Activated CD8-positive, alpha-beta T cell treated with anti-CD3 and anti-CD28 coated beads for 36 hours (primary cell): ENCODE data around the gene THG1L. TPM values are rescaled to one million over a fixed set of nuclear protein-coding genes. Genes with fewer than 3 reads are reported as not detected.

Experiments
- ATAC-seq: fragments of 200-7000 bp; cut with Tn5 transposase; one replicate; pipeline ENCODE4 v1.10.0; 2021; ENCODE audit warnings: mild to moderate bottlenecking, moderate library complexity
- CTCF ChIA-PET: fragments of 350-600 bp; sonication (Branson Sonifier 250); formaldehyde crosslinking; loops from one replicate; lab custom pipeline; 2021; ENCODE audit warnings: antibody characterized with exemption; lab: Charles Lee
- POLR2A ChIA-PET: fragments of 350-600 bp; sonication (Branson Sonifier 250); formaldehyde crosslinking; loops from one replicate; lab custom pipeline; 2021; ENCODE audit warnings: antibody characterized with exemption; lab: Charles Lee
- DNase-seq: peaks from one replicate; pipeline ENCODE4 v3.0.0-alpha.2; 2020
- H3K27ac Mint-ChIP-seq: one replicate; pipeline ENCODE4 v1.8.0; 2021; ENCODE audit warnings: mild to moderate bottlenecking, mixed read lengths
- H3K27me3 Mint-ChIP-seq: one replicate; pipeline ENCODE4 v1.8.0; 2021; ENCODE audit warnings: mixed read lengths
- H3K36me3 Mint-ChIP-seq: one replicate; pipeline ENCODE4 v1.8.0; 2021; ENCODE audit warnings: low read depth, mixed read lengths
- H3K4me1 Mint-ChIP-seq: one replicate; pipeline ENCODE4 v1.8.0; 2021; ENCODE audit warnings: low read depth, mixed read lengths
- H3K4me3 Mint-ChIP-seq: one replicate; pipeline ENCODE4 v1.8.0; 2021; ENCODE audit warnings: mild to moderate bottlenecking, moderate library complexity, mixed read lengths
- H3K9me3 Mint-ChIP-seq: one replicate; pipeline ENCODE4 v1.8.0; 2021; ENCODE audit warnings: mixed read lengths
- CTCF ChIP-seq: fragments of 200-600 bp; IDR thresholded peaks from one replicate; pipeline ENCODE4 v1.8.0; 2022; ENCODE audit warnings: antibody characterized with exemption, mild to moderate bottlenecking
- intact Hi-C: fragments of 100-400 bp; cut with micrococcal nuclease; formaldehyde crosslinking; loops from one replicate; pipeline ENCODE4 v1.10.0; 2022
- total RNA-seq, 2 experiments: library from RNA; stranded (reverse); gene quantifications; one replicate each; pipeline ENCODE4 v1.2.3, GENCODE V29; 2021

THG1L gene
- total RNA-seq, 2 experiments from 2014 or later, result 24.9 to 26.6 TPM

GRCh38 chr5:157778121-157778805, 47.0 kb downstream of the THG1L start:
- no peak overlapping the region for H3K27ac Mint-ChIP-seq
- ChIA-PET POLR2A (no interaction called here), CTCF (interaction anchor here (1.2 kb wide), 1 partner anchor 216 kb away, joined by 3 read pairs; no protein-coding TSS in a partner anchor)
- no peaks in the 10 kb centered on the region for H3K9me3 Mint-ChIP-seq
- no peak for DNase-seq
- H3K36me3 Mint-ChIP-seq, result no peaks in the 10 kb centered on the region
- H3K4me1 Mint-ChIP-seq, result no peaks in the 10 kb centered on the region
- intact Hi-C loops, result no loop called here
- no peaks in the 10 kb centered on the region for H3K27me3 Mint-ChIP-seq
- TF ChIP-seq CTCF, result no peak
- H3K4me3 Mint-ChIP-seq, result no peak overlapping the region
- ATAC-seq, result no peak

- ATAC-seq (no peak), DNase-seq (no peak)
- ChIA-PET POLR2A (no interaction called here), CTCF (no interaction called here)
- H3K27ac Mint-ChIP-seq, result no peak overlapping the region
- no peaks in the 10 kb centered on the region for H3K36me3 Mint-ChIP-seq
- H3K4me3 Mint-ChIP-seq, result no peak overlapping the region
- H3K9me3 Mint-ChIP-seq, result no peaks in the 10 kb centered on the region
- H3K27me3 Mint-ChIP-seq, result no peaks in the 10 kb centered on the region
- no peak for TF ChIP-seq CTCF
- intact Hi-C loops, result no loop called here
- no peaks in the 10 kb centered on the region for H3K4me1 Mint-ChIP-seq
Observed at GRCh38 chr5:157779221-157779620, 48.0 kb downstream of the THG1L start.

- intact Hi-C loops, result no loop called here
Observed at GRCh38 chr5:157785801-157786200, 54.6 kb downstream of the THG1L start.

More at GRCh38 chr5:157785801-157786200, 54.6 kb downstream of the THG1L start:
- H3K9me3 Mint-ChIP-seq, result no peaks in the 10 kb centered on the region
- no peaks in the 10 kb centered on the region for H3K27me3 Mint-ChIP-seq
- ChIA-PET POLR2A (no interaction called here), CTCF (interaction anchor here (1.6 kb wide), 1 partner anchor 23 kb away, joined by 6 read pairs; no protein-coding TSS in a partner anchor)
- ATAC-seq, result no peak
- H3K4me1 Mint-ChIP-seq, result no peaks in the 10 kb centered on the region
- peaks cover 25% of the 10 kb centered on the region for H3K36me3 Mint-ChIP-seq
- no peak for TF ChIP-seq CTCF
- H3K4me3 Mint-ChIP-seq, result no peak overlapping the region
- no peak for DNase-seq
- no peak overlapping the region for H3K27ac Mint-ChIP-seq

Other genes with a start within 250 kb of the THG1L start
- gene ADAM19, start 155.6 kb upstream of the THG1L start, total RNA-seq, result 10 to 100 TPM; 12.3 to 12.9 TPM
- gene SOX30, start 79.0 kb upstream of the THG1L start, total RNA-seq, result under 1 TPM; 0.11 to 0.16 TPM
- not detected for gene C5orf52, start 59.9 kb upstream of the THG1L start, total RNA-seq
- 1 to 10 TPM; 7.0 to 7.3 TPM for gene LSM11, start 12.3 kb downstream of the THG1L start, total RNA-seq
- gene CLINT1, start 127.7 kb downstream of the THG1L start, total RNA-seq, result 10 to 100 TPM; 56.8 to 60.7 TPM